ENCODE data around the gene GANC.

GRCh38 chr15:42283671-42284070 lies 10.7 kb downstream of the GANC start:
- TF ChIP-seq CTCF (IDR thresholded peaks at IDR 0.05) (no peak), POLR2AphosphoS5 (IDR thresholded peaks at IDR 0.05) (no peak)
